Left cardiac atrium (tissue), 4 donors: Measurements from ENCODE around the gene LMBRD1. TPM values are rescaled to one million over a fixed set of nuclear protein-coding genes. Genes with fewer than 3 reads are reported as not detected.

Source experiments
- ATAC-seq, 2 donors: fragments of 200-7000 bp; cut with Tn5 transposase; one replicate each; pipeline ENCODE4 v1.9.1; 2020; ENCODE audit warnings: mild to moderate bottlenecking in 2 of 2, moderate library complexity in 2 of 2
- DNase-seq: peaks from one replicate; pipeline ENCODE4 v3.0.0-alpha.2; 2020
- intact Hi-C, 2 donors: fragments of 100-400 bp; cut with DNase I; formaldehyde crosslinking; loops; one replicate each; pipeline versions ENCODE4 v1.14.1 to v1.15.1; 2022 to 2023
- total RNA-seq, 2 donors: library from RNA; stranded (reverse); fragmentation: NEBNext Ultra II Directional; extraction: Animal tissue kit (Norgen Biotek cat#: 25700); gene quantifications; one replicate each; pipeline ENCODE4 v1.2.1, GENCODE V29; 2021
- donor health status: DM: no; HTN: yes; CAD: no.
- donor health status: DM: no; HTN: yes; CAD: no; lungs with severe emphysema.
- donor health status: DM: yes; HTN: yes; CAD: no.
- donor health status: Dilated cardiomyopathy.

LMBRD1 gene
- total RNA-seq, 2 donors from 2014 or later, result 38.6 to 46.2 TPM

- ATAC-seq, result no peak
- DNase-seq, result no peak
- intact Hi-C loops, result no loop called here
Observed at GRCh38 chr6:69763763-69764162, 33.0 kb downstream of the LMBRD1 start.

- DNase-seq, result no peak
- intact Hi-C loops, result no loop called here
- ATAC-seq, result no peak
Observed at GRCh38 chr6:69761853-69762252, 35.0 kb downstream of the LMBRD1 start.

GRCh38 chr6:69758214-69758613 lies 38.6 kb downstream of the LMBRD1 start:
- ATAC-seq (no peak), DNase-seq (no peak)
- intact Hi-C loops, result no loop called here

GRCh38 chr6:69756907-69757306 lies 39.9 kb downstream of the LMBRD1 start:
- ATAC-seq (no peak), DNase-seq (no peak)
- intact Hi-C loops, result no loop called here

- no peak for ATAC-seq
- intact Hi-C loops, result no loop called here
Observed at GRCh38 chr6:69756366-69756765, 40.4 kb downstream of the LMBRD1 start.

GRCh38 chr6:69735027-69735426 lies 61.8 kb downstream of the LMBRD1 start:
- ATAC-seq (no peak), DNase-seq (no peak)
- intact Hi-C loops, result loop anchor here in 1 of 2 donors (10.0 kb wide), 1 partner anchor 370 kb away; no protein-coding TSS in a partner anchor

More at GRCh38 chr6:69756366-69756765, 40.4 kb downstream of the LMBRD1 start:
- DNase-seq, result no peak

- DNase-seq (no peak), ATAC-seq (no peak)
- intact Hi-C loops, result loop anchor here in 1 of 2 donors (10.0 kb wide), 1 partner anchor 372 kb away; no protein-coding TSS in a partner anchor
Observed at GRCh38 chr6:69732640-69733039, 64.2 kb downstream of the LMBRD1 start.

GRCh38 chr6:69732045-69732444 lies 64.8 kb downstream of the LMBRD1 start:
- DNase-seq, result no peak
- intact Hi-C loops, result loop anchor here in 1 of 2 donors (10.0 kb wide), 1 partner anchor 373 kb away; no protein-coding TSS in a partner anchor
- ATAC-seq, result no peak

GRCh38 chr6:69729870-69730449 lies 66.8 kb downstream of the LMBRD1 start:
- DNase-seq, result no peak
- ATAC-seq, result no peak
- intact Hi-C loops, result loop anchor here in 1 of 2 donors (10.0 kb wide), 3 partner anchors 375 to 855 kb away; no protein-coding TSS in a partner anchor

GRCh38 chr6:69722683-69723082 lies 74.1 kb downstream of the LMBRD1 start:
- DNase-seq, result no peak
- intact Hi-C loops, result loop anchor here in 1 of 2 donors (10.0 kb wide), 2 partner anchors 748 to 848 kb away; no protein-coding TSS in a partner anchor
- no peak for ATAC-seq

GRCh38 chr6:69719602-69720193 lies 77.1 kb downstream of the LMBRD1 start:
- no peak for DNase-seq
- intact Hi-C loops, result loop anchor here in 1 of 2 donors (10.0 kb wide), 2 partner anchors 745 to 845 kb away; no protein-coding TSS in a partner anchor
- ATAC-seq, result no peak

GRCh38 chr6:69706724-69707123 lies 90.1 kb downstream of the LMBRD1 start:
- intact Hi-C loops, result no loop called here
- ATAC-seq, result no peak
- DNase-seq, result no peak

GRCh38 chr6:69705954-69706353 lies 90.9 kb downstream of the LMBRD1 start:
- intact Hi-C loops, result no loop called here
- DNase-seq, result no peak
- ATAC-seq, result no peak

- intact Hi-C loops, result no loop called here
- no peak for ATAC-seq
- DNase-seq, result no peak
Observed at GRCh38 chr6:69704916-69705315, 91.9 kb downstream of the LMBRD1 start.

GRCh38 chr6:69699655-69700054 lies 97.2 kb downstream of the LMBRD1 start:
- DNase-seq (no peak), ATAC-seq (no peak)
- intact Hi-C loops, result no loop called here

- no peak for DNase-seq
- intact Hi-C loops, result no loop called here
- no peak for ATAC-seq
Observed at GRCh38 chr6:69696273-69696672, 100.5 kb downstream of the LMBRD1 start.

- DNase-seq, result no peak
- intact Hi-C loops, result no loop called here
- ATAC-seq, result no peak
Observed at GRCh38 chr6:69693762-69694161, 103.0 kb downstream of the LMBRD1 start.

GRCh38 chr6:69690986-69691385 lies 105.8 kb downstream of the LMBRD1 start:
- intact Hi-C loops, result no loop called here
- DNase-seq, result no peak
- ATAC-seq, result no peak

GRCh38 chr6:69680302-69680701 lies 116.5 kb downstream of the LMBRD1 start:
- intact Hi-C loops, result no loop called here
- ATAC-seq, result no peak
- no peak for DNase-seq

GRCh38 chr6:69673298-69673697 lies 123.5 kb downstream of the LMBRD1 start:
- DNase-seq (no peak), ATAC-seq (no peak)
- intact Hi-C loops, result no loop called here

GRCh38 chr6:69668916-69669315 lies 127.9 kb downstream of the LMBRD1 start:
- ATAC-seq, result no peak
- no peak for DNase-seq
- intact Hi-C loops, result no loop called here
